Fibroblast of skin of back (primary cell): ENCODE data around the gene PAK2.
"Not testable (repeated sequence)": the region's sequence is repeated elsewhere in the genome, so short reads cannot be mapped to it uniquely, and the experiment has no call there.

Source experiments
- DNase-seq: peaks from one replicate; pipeline ENCODE4 v3.0.0-alpha.2; 2013

The PAK2 gene

DNA sequence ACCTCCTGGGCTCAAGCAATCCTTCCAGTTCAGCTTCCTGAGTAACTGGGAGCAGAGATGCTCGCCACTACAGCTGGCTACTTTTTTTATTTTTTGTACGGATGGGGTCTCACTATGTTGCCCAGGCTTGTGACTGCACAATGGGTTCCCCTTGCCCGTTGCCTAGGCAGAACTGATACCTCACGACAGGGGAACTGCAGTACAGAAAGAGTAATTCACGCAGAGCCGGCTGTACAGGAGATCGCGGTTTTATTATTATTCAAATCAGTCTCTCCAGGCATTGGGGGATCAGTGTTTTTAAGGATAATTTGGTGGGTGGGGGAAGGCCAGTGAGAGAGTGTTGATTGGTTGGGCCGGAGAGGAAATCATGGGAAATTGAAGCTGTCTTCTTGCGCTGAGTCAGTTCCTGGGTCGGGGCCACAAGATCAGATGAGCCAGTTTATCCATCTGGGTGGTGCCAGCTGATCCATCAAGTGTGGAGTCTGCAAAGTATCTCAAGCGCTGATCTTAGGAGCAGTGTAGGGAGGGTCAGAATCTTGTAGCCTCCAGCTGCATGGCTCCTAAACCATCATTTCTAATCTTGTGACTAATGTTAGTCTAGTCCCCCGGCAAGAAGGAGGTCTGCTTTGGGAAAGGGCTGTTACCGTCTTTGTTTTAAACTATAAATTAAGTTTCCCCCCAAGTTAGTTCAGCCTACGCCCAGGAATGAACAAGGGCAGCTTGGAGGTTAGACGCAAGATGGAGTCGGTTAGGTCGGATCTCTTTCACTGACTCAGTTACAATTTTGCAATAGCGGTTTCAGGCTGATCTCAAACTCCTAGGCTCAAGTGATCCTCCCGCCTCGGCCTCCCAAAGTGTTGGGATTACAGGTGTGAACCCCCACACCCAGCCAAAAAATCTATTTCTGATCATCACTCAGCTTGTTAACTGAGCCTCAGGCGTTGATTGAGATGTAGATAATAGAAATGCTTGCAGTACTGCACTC is 104.9 kb downstream of the PAK2 start:
- not testable (repeated sequence) for DNase-seq

DNA sequence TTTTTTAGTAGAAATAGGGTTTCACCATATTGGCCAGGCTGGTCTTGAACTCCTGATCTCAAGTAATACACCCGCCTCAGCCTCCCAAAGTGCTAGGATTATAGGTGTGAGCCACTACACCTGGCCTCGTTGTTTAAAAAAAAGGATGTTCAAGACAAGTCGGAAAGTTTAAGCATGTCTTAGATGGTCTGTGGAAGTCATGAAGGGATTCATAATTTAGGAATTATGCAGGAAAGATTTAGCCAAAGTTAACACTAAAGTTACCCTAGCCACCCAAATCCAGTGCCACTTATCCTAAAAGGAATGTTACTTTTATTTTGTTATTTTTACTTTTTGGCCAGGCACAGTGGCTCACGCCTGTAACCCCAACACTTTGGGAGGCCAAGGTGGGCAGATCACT is 108.7 kb downstream of the PAK2 start:
- not testable (repeated sequence) for DNase-seq

DNA sequence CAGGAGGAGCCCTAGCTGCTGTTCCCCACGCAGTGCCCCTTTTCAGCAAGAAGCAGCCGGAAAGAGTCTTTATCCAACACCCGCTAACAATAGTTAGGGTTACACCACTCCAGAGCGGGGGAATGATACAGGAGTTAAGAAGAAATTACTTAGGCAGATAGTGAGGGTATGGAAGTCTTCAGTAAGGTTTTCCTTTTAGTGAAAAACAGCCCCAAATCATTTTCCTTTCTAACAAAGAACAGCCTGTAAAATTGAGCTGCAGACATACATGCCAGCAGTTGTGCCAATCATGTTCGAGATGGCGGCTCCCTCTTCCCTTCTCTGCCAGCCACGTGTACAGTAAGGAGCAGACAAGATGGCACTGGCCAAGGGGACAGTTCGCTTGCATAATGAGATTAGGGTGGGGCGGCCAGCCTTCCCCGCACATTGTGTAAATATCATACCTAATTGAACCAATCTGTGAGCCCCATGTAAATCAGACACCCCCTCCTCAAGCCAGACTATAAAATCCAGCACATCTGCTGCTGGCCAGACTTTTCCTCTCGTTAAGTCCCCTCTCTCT is 109.6 kb downstream of the PAK2 start:
- DNase-seq: no peak

DNA sequence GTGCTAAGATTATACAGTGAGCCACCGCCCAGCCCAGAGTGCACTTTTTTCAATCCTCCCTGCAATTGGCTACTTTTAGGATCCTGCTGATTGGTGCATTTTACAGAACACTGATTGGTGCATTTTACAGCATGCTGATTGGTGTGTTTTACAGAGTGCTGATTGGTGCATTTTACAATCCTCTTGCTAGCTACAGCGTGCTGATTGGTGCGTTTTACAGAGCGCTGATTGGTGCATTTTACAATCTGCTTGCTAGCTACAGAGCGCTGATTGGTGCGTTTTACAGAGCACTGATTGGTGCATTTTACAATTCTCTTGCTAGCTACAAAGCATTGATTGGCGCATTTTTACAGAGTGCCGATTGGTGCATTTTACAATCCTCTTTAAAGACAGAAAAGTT is 123.3 kb downstream of the PAK2 start:
- not testable (repeated sequence) for DNase-seq

DNA sequence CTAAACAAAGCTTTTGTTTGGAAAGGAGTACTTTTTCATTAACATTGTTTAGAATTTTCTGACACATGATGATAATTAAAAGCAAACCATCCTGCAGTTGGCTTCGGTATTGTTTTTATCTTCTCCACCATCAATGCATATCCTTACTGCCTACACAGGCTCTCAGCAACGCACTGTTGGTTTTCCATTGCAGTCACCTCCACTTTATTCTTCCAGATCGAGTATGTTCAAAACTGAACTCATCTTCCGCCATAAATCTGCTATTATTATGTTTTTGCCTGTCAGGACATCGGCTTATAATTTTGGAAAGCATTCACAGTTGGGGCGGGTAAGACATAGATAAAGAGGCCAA is 127.5 kb downstream of the PAK2 start:
- DNase-seq: no peak

DNA sequence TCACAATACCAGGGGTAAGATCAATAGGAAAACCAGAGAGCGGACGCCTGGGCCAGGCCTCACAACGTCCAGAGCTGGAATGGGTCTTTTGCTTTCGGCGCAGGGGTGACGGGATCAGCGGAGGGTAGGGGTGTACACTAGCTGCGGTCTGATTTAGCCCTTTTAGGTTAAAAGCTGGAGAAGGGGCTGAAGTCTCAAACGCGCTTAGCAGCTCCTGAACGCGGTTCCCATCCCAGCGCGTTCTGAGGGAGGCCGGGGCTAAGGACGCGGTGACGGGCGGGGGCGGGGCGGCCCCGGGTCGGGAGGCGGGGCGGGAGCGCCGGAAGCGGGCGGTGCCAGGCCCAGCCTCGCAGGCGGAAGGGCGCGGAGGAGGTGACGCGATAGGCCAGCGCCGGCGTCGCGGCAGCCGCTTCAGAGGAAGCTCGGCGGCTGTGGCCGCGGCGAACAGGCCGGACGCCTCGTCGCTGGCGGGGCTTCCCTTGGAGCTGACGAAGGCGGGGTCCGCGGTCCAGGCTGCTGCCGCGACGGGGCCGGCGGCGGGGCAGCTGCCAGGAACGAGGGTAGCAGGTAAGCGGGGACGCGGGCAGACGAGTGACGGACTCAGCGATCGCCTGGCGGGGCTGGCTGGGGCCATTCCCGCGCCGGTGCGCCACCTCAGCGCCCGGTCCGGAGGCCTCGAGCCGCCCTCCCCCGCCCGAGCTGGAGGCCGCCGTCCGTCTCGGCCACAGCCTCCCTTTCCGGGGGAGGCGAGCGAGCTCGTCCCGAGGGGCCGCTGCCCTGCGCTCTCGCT is 128.0 kb downstream of the PAK2 start, which contains the start of gene SENP5:
TSS of gene SENP5 (plus strand) at position 414 of the 790 bp plus-strand sequence. CDS start 17,262 bp downstream, outside the sequence.
- DNase-seq: peak; percentile 90

DNA sequence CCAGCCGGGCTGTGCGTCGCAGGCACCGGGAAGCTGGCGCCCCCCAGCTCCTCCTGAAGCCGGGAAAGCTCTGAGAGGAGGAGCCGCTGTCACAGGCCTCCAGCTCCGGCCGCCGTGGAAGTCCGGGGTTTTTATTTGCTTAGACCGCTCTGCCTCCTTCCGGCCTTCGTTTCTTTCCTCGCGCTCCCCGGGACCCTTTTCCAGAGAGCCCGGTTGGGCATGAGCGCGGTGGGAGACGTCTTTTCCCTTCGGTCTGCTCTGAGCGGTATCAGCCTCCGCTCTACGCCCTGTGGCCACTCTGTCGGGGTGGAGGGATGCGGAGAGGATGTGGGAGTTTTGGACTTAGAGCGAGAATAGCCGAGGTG is 128.6 kb downstream of the PAK2 start:
- peak; percentile 20 for DNase-seq

DNA sequence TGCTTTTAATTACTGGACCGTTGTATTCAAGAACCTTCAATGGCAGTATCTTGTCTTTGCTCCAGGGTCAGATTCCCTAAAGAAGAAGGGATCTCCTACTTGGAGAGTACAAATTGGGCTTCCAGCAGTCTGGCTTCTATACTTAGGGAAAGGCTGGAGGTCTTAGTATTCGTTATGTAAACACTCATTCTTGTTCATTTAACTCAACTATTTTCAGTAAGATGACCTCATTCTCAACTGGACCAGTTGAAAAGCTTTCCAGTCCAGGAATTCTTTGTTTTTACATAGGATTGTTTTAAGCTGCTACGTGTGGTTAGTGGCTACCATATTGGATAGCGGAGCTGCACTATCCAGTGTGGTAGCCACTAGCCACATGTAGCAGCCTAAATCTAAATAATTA is 132.7 kb downstream of the PAK2 start:
- peak; percentile 27 for DNase-seq

DNA sequence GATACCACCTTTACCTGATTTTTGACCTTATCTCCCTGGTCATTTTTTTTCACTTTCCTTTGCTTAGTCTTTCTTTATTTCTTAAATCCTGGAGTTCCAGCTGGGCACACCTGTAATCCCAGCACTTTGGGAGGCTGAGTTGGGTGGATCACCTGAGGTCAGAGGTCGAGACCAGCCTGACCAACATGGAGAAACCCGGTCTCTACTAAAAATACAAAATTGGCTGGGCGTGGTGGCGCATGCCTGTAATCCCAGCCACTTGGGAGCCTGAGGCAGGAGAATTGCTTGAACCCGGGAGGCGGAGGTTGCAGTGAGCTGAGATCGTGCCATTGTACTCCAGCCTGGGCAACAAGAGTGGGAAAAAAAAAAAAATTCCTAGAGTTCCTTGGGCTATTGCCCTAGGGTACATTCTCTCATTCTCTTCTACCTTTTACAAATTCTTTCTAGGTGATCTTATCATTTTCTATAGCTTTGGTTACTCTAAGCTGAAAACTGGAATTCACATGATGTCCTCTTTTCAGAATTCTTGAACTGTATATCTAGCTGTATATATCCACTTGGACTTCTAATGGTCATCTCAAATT is 134.9 kb downstream of the PAK2 start:
- DNase-seq: not testable (repeated sequence)

DNA sequence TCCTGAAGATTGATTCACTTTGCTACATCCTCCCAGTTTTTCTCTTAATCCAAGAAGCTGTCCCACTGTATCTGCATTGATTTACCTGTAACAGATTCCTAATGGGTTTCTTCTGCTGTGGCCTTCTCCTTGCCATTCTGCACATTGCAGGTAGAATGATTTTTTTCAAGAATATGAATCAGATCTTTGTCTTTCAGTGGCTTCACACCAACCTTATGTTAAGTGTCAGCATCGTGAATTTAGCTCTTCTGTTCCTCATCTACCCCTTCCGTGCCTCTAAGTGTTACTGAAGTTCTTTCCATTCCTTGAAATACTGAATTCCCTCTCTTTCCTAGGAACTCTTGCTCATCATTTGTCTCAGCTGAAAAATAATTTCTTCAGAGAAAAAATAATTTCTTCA is 135.6 kb downstream of the PAK2 start:
- DNase-seq: no peak
